Stimulated activated CD4-positive, alpha-beta T cell treated with anti-CD3 and anti-CD28 coated beads, Interleukin-15, amount 100 ng/mL, for 48 hours (primary cell): ENCODE data around the gene HSPB7.
"Not testable (repeated sequence)": the region's sequence is repeated elsewhere in the genome, so short reads cannot be mapped to it uniquely, and the experiment has no call there.

Experiments used
- DNase-seq, 2 donors: peaks; one replicate each; pipeline ENCODE4 v3.0.0-alpha.2; 2020; ENCODE audit warnings: low read depth in 2 of 2

HSPB7 gene

GRCh38 chr1:16022393-16022792, 4.5 kb upstream of the HSPB7 start:
- DNase-seq, result no peak

GRCh38 chr1:16021681-16022080, 3.8 kb upstream of the HSPB7 start, which contains the start of gene CLCNKA:
Gene CLCNKA, plus strand, starts transcription at chr1:16022036. Its CDS starts 584 bp downstream, at chr1:16022620.
- no peak for DNase-seq

- not testable (repeated sequence) for DNase-seq
Measured at GRCh38 chr1:16020878-16021277, 3.0 kb upstream of the HSPB7 start.

GRCh38 chr1:16020325-16020724, 2.5 kb upstream of the HSPB7 start:
- no peak for DNase-seq

GRCh38 chr1:16019644-16020277, 1.9 kb upstream of the HSPB7 start:
- no peak for DNase-seq

- DNase-seq, result no peak
Measured at GRCh38 chr1:16018749-16019643, 1.2 kb upstream of the HSPB7 start.

GRCh38 chr1:16018308-16018707, 465 bp upstream of the HSPB7 start:
- DNase-seq, result no peak

GRCh38 chr1:16017076-16017460, 775 bp downstream of the HSPB7 start:
- no peak for DNase-seq

GRCh38 chr1:16015960-16016901, 1.6 kb downstream of the HSPB7 start:
- DNase-seq, result no peak

GRCh38 chr1:16015491-16015890, 2.4 kb downstream of the HSPB7 start:
- no peak for DNase-seq

GRCh38 chr1:16014509-16015482, 3.0 kb downstream of the HSPB7 start:
- DNase-seq, result no peak

GRCh38 chr1:16013908-16014258, 4.0 kb downstream of the HSPB7 start:
- no peak for DNase-seq

GRCh38 chr1:16013220-16013907, 4.5 kb downstream of the HSPB7 start:
- DNase-seq, result peak; percentile 17 to 30

- peak in 1 of 2 donors; percentile 27 for DNase-seq
Measured at GRCh38 chr1:16012590-16013219, 5.1 kb downstream of the HSPB7 start.

GRCh38 chr1:16011936-16012589, 5.8 kb downstream of the HSPB7 start:
- DNase-seq, result no peak

GRCh38 chr1:16010837-16011236, 7.0 kb downstream of the HSPB7 start:
- no peak for DNase-seq

GRCh38 chr1:16009678-16010077, 8.2 kb downstream of the HSPB7 start:
- DNase-seq, result no peak

- peak; percentile 50 to 67 for DNase-seq
Measured at GRCh38 chr1:16009030-16009460, 8.8 kb downstream of the HSPB7 start.

GRCh38 chr1:16007671-16008341, 10.0 kb downstream of the HSPB7 start:
- no peak for DNase-seq
